Measurements from ENCODE around the gene SLC6A8. TPM values are rescaled to one million over a fixed set of nuclear protein-coding genes. Genes with fewer than 3 reads are reported as not detected.
"Not testable (repeated sequence)": the region's sequence is repeated elsewhere in the genome, so short reads cannot be mapped to it uniquely, and the experiment has no call there.

SLC6A8 gene
- total and polyA plus RNA-seq, 3 experiments from 2014 or later: 0.12 to 1.2 (median 1.0) TPM

DNA sequence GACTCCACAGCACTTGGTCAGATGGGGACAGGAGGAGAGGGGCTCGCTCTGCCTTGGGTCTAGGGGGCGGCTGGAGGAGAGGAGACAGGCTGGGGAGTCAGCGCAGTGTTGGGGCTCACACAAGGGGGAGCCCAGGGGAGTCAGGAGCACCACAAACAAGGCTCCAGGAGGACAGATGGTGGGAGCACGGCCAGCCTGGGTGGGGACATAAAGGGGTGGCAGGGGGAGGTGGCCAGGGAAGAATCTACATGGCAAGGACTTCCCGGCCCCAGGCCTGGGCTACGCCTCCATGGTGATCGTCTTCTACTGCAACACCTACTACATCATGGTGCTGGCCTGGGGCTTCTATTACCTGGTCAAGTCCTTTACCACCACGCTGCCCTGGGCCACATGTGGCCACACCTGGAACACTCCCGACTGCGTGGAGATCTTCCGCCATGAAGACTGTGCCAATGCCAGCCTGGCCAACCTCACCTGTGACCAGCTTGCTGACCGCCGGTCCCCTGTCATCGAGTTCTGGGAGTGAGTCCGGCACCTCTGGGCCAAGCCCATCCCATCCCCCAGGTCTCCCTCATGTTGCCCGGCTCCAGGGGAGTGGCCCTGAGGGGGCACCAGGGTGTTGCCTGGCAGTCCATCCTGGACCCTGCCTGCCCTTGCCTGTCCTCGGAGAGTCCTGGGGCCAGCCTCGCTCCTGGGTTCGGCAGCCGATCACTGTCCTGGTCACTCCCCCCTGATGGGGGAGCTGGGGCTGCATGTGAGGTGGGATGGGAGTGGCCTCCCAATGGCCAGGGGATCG lies 3.5 kb downstream of the SLC6A8 start:
- H3K36me3 ChIP-seq (ENCODE audit: insufficient read depth, low read length); H3K36me3 Mint-ChIP-seq; H3K27me3 ChIP-seq (ENCODE audit: insufficient read depth, low read length, poor library complexity, severe bottlenecking); H3K27me3 Mint-ChIP-seq; DNase-seq; H3K9me3 ChIP-seq (ENCODE audit: low read length); H3K4me1 Mint-ChIP-seq; H3K9me3 Mint-ChIP-seq; CTCF ChIA-PET; H3K4me3 ChIP-seq (ENCODE audit: low read length); H3K27ac Mint-ChIP-seq; H3K27ac ChIP-seq (ENCODE audit: low read depth, low read length); POLR2A ChIA-PET; H3K4me1 ChIP-seq (ENCODE audit: insufficient read depth, low read length): not testable (repeated sequence)
- H3K4me3 Mint-ChIP-seq: peak overlapping the region in 1 of 7 donors; percentile 51

GRCh38 chrX:153692003-153692402 lies 4.3 kb downstream of the SLC6A8 start:
- H3K36me3 Mint-ChIP-seq: peaks cover 0 to 13% (median 0%) of the 10 kb centered on the region in 3 donors
- no peaks in the 10 kb centered on the region for H3K9me3 ChIP-seq (ENCODE audit: low read length)
- no peaks in the 10 kb centered on the region for H3K4me1 Mint-ChIP-seq
- no peak overlapping the region for H3K4me3 Mint-ChIP-seq
- ChIA-PET CTCF (no interaction called here), POLR2A (no interaction called here)
- H3K4me1 ChIP-seq (ENCODE audit: insufficient read depth, low read length): no peaks in the 10 kb centered on the region
- H3K36me3 ChIP-seq (ENCODE audit: insufficient read depth, low read length): no peaks in the 10 kb centered on the region
- H3K27me3 ChIP-seq (ENCODE audit: insufficient read depth, low read length, poor library complexity, severe bottlenecking): no peaks in the 10 kb centered on the region
- no peak overlapping the region for H3K27ac ChIP-seq (ENCODE audit: low read depth, low read length)
- H3K4me3 ChIP-seq (ENCODE audit: low read length): no peak overlapping the region
- no peaks in the 10 kb centered on the region for H3K9me3 Mint-ChIP-seq
- DNase-seq: no peak
- no peak overlapping the region for H3K27ac Mint-ChIP-seq
- H3K27me3 Mint-ChIP-seq: peaks cover 0 to 3% of the 10 kb centered on the region in 2 donors

DNA sequence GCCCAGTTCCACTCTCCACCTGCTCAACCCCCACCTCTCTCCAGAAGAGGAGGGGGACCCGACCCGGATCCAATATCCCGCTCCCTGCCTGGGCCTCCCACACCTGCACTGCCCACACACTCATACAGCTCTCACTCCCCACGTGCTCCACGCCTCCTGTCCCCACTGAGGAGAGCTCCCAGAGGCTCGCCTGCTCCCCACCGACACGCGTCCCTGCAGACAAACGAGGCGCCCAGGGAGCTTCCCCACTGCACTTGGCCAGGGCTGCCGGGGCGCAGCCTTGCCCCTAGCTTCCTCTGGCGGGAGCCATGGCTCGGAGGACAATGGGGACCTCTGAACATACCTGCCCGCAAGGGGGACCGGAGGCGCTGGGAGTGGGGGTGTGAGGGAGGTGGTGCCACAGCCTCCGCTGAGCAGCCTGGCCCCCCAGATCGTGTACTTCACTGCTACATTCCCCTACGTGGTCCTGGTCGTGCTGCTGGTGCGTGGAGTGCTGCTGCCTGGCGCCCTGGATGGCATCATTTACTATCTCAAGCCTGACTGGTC lies 5.0 kb downstream of the SLC6A8 start:
- H3K27me3 Mint-ChIP-seq: peaks cover 0 to 4% of the 10 kb centered on the region in 2 donors
- H3K9me3 Mint-ChIP-seq: no peaks in the 10 kb centered on the region
- DNase-seq: no peak
- Histone ChIP-seq H3K4me3 (ENCODE audit: low read length) (no peak overlapping the region), H3K36me3 (ENCODE audit: insufficient read depth, low read length) (no peaks in the 10 kb centered on the region), H3K4me1 (ENCODE audit: insufficient read depth, low read length) (no peaks in the 10 kb centered on the region), H3K27ac (ENCODE audit: low read depth, low read length) (no peak overlapping the region), H3K9me3 (ENCODE audit: low read length) (no peaks in the 10 kb centered on the region), H3K27me3 (ENCODE audit: insufficient read depth, low read length, poor library complexity, severe bottlenecking) (no peaks in the 10 kb centered on the region)
- no peaks in the 10 kb centered on the region for H3K4me1 Mint-ChIP-seq
- CTCF ChIA-PET: no interaction called here
- H3K4me3 Mint-ChIP-seq: no peak overlapping the region
- POLR2A ChIA-PET: no interaction called here
- peaks cover 0 to 20% (median 0%) of the 10 kb centered on the region in 3 donors for H3K36me3 Mint-ChIP-seq
- peak overlapping the region in 1 of 8 donors; percentile 47 for H3K27ac Mint-ChIP-seq

DNA sequence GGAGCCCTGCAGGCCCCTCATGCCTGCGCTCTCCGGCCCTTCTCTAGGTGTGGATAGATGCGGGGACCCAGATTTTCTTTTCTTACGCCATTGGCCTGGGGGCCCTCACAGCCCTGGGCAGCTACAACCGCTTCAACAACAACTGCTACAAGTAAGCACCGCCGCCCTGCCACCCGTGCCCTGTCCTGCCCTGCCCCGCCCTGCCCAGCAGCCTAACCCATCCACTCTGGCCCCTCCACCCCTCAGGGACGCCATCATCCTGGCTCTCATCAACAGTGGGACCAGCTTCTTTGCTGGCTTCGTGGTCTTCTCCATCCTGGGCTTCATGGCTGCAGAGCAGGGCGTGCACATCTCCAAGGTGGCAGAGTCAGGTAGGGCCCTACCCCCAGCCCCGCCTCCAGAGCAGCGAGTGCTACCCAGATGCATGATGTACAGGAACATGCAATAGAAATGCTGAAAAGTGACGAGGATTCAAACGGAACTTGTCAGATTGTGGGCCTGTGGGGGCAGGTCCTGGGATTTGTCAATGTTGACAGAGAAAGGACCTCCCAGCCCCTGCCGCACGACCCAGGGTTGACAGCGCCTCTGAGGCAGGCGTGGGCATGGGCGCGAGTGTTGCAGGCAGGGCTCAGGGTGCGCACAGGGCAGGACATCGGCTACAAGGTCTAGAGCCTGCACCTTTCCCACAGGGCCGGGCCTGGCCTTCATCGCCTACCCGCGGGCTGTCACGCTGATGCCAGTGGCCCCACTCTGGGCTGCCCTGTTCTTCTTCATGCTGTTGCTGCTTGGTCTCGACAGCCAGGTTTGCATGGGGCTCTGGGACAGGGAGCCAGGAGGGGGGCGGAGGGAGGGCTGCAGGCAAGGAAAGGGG lies 5.7 kb downstream of the SLC6A8 start:
- ChIA-PET CTCF (no interaction called here), POLR2A (no interaction called here)
- Histone ChIP-seq H3K36me3 (ENCODE audit: insufficient read depth, low read length) (no peaks in the 10 kb centered on the region), H3K9me3 (ENCODE audit: low read length) (no peaks in the 10 kb centered on the region), H3K27ac (ENCODE audit: low read depth, low read length) (no peak overlapping the region), H3K4me3 (ENCODE audit: low read length) (no peak overlapping the region), H3K4me1 (ENCODE audit: insufficient read depth, low read length) (no peaks in the 10 kb centered on the region), H3K27me3 (ENCODE audit: insufficient read depth, low read length, poor library complexity, severe bottlenecking) (no peaks in the 10 kb centered on the region)
- no peak overlapping the region for H3K4me3 Mint-ChIP-seq
- H3K36me3 Mint-ChIP-seq: peaks cover 0 to 26% (median 0%) of the 10 kb centered on the region in 3 donors
- no peaks in the 10 kb centered on the region for H3K4me1 Mint-ChIP-seq
- no peak for DNase-seq
- H3K27me3 Mint-ChIP-seq: peaks cover 0 to 5% of the 10 kb centered on the region in 2 donors
- peak overlapping the region in 2 of 8 donors; percentile 60 to 84 for H3K27ac Mint-ChIP-seq
- H3K9me3 Mint-ChIP-seq: no peaks in the 10 kb centered on the region

- H3K27ac ChIP-seq (ENCODE audit: low read depth, low read length); H3K27ac Mint-ChIP-seq; H3K27me3 Mint-ChIP-seq; POLR2A ChIA-PET; H3K27me3 ChIP-seq (ENCODE audit: insufficient read depth, low read length, poor library complexity, severe bottlenecking); H3K9me3 ChIP-seq (ENCODE audit: low read length); H3K36me3 ChIP-seq (ENCODE audit: insufficient read depth, low read length); CTCF ChIA-PET; H3K9me3 Mint-ChIP-seq; H3K4me3 ChIP-seq (ENCODE audit: low read length); H3K4me3 Mint-ChIP-seq; H3K4me1 Mint-ChIP-seq; H3K4me1 ChIP-seq (ENCODE audit: insufficient read depth, low read length); DNase-seq: not testable (repeated sequence)
- peaks cover 0 to 31% (median 0%) of the 10 kb centered on the region in 3 donors for H3K36me3 Mint-ChIP-seq
Observed at GRCh38 chrX:153694256-153694655, 6.5 kb downstream of the SLC6A8 start.

- Mint-ChIP-seq H3K4me3 (no peak overlapping the region), H3K9me3 (no peaks in the 10 kb centered on the region), H3K36me3 (peaks cover 0 to 32% (median 0%) of the 10 kb centered on the region in 3 donors), H3K4me1 (no peaks in the 10 kb centered on the region), H3K27ac (no peak overlapping the region), H3K27me3 (peaks cover 0 to 5% of the 10 kb centered on the region in 2 donors)
- no peak overlapping the region for H3K27ac ChIP-seq (ENCODE audit: low read depth, low read length)
- H3K4me1 ChIP-seq (ENCODE audit: insufficient read depth, low read length): no peaks in the 10 kb centered on the region
- H3K27me3 ChIP-seq (ENCODE audit: insufficient read depth, low read length, poor library complexity, severe bottlenecking): no peaks in the 10 kb centered on the region
- ChIA-PET POLR2A (no interaction called here), CTCF (no interaction called here)
- H3K4me3 ChIP-seq (ENCODE audit: low read length): no peak overlapping the region
- DNase-seq: no peak
- no peaks in the 10 kb centered on the region for H3K9me3 ChIP-seq (ENCODE audit: low read length)
- H3K36me3 ChIP-seq (ENCODE audit: insufficient read depth, low read length): no peaks in the 10 kb centered on the region
Observed at GRCh38 chrX:153694687-153695270, 7.1 kb downstream of the SLC6A8 start.

DNA sequence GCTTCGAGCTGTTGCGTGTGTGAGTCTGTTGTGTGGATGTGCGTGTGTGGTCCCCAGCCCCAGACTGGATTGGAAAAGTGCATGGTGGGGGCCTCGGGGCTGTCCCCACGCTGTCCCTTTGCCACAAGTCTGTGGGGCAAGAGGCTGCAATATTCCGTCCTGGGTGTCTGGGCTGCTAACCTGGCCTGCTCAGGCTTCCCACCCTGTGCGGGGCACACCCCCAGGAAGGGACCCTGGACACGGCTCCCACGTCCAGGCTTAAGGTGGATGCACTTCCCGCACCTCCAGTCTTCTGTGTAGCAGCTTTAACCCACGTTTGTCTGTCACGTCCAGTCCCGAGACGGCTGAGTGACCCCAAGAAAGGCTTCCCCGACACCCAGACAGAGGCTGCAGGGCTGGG lies 8.4 kb downstream of the SLC6A8 start:
- H3K27me3 ChIP-seq (ENCODE audit: insufficient read depth, low read length, poor library complexity, severe bottlenecking): no peaks in the 10 kb centered on the region

GRCh38 chrX:153696538-153696937 lies 8.8 kb downstream of the SLC6A8 start:
- H3K27me3 Mint-ChIP-seq; H3K4me3 ChIP-seq (ENCODE audit: low read length); POLR2A ChIA-PET; H3K4me1 Mint-ChIP-seq; CTCF ChIA-PET; H3K36me3 ChIP-seq (ENCODE audit: insufficient read depth, low read length); H3K27ac ChIP-seq (ENCODE audit: low read depth, low read length); H3K4me1 ChIP-seq (ENCODE audit: insufficient read depth, low read length); H3K9me3 Mint-ChIP-seq; H3K9me3 ChIP-seq (ENCODE audit: low read length); H3K4me3 Mint-ChIP-seq; H3K27me3 ChIP-seq (ENCODE audit: insufficient read depth, low read length, poor library complexity, severe bottlenecking); DNase-seq: not testable (repeated sequence)
- Mint-ChIP-seq H3K27ac (peak overlapping the region in 2 of 8 donors; percentile 47 to 57), H3K36me3 (peaks cover 0 to 44% (median 0%) of the 10 kb centered on the region in 3 donors)

More for the DNA sequence above, 8.4 kb downstream of the SLC6A8 start:
- Histone ChIP-seq H3K36me3 (ENCODE audit: insufficient read depth, low read length) (no peaks in the 10 kb centered on the region), H3K4me1 (ENCODE audit: insufficient read depth, low read length) (no peaks in the 10 kb centered on the region), H3K9me3 (ENCODE audit: low read length) (no peaks in the 10 kb centered on the region), H3K27ac (ENCODE audit: low read depth, low read length) (no peak overlapping the region), H3K4me3 (ENCODE audit: low read length) (no peak overlapping the region)
- Mint-ChIP-seq H3K27me3 (peaks cover 0 to 5% of the 10 kb centered on the region in 2 donors), H3K4me1 (no peaks in the 10 kb centered on the region), H3K4me3 (no peak overlapping the region), H3K36me3 (peaks cover 0 to 40% (median 0%) of the 10 kb centered on the region in 3 donors), H3K9me3 (no peaks in the 10 kb centered on the region), H3K27ac (peak overlapping the region in 1 of 8 donors; percentile 47)
- DNase-seq: no peak
- ChIA-PET CTCF (no interaction called here), POLR2A (no interaction called here)

Measured in CD8-positive, alpha-beta memory T cell (primary cell).